ENCODE data around the gene L3MBTL1.

DNA sequence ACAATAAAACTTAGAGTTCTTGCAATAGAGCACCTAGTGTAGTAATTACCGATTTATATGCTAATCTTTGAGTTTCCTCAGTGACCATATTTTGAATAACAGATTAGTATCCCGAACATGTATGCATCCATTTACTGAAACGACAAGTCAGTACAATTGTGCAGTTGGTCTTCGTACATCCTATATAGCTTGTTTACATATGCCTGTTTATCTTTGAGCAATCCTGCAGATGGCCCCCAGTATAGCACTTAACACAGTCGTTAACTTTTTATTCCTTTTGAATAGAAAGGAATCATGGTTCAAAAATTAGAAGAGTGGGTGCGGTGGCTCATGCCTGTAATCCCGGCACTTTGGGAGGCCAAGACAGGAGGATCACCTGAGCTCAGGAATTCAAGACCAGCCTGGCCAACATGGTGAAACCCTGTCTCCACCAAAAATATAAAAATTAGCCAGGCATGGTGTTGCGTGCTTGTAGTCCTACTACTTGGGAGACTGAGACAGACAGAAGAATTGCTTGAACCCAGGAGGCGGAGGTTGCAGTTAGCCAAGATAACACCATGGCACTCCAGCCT lies 43.2 kb upstream of the L3MBTL1 start:
- TF ChIP-seq POLR2A (IDR thresholded peaks at IDR 0.05) (no peak), POLR2AphosphoS5 (IDR thresholded peaks at IDR 0.05) (no peak)
- TF ChIP-seq, protein P1, sequence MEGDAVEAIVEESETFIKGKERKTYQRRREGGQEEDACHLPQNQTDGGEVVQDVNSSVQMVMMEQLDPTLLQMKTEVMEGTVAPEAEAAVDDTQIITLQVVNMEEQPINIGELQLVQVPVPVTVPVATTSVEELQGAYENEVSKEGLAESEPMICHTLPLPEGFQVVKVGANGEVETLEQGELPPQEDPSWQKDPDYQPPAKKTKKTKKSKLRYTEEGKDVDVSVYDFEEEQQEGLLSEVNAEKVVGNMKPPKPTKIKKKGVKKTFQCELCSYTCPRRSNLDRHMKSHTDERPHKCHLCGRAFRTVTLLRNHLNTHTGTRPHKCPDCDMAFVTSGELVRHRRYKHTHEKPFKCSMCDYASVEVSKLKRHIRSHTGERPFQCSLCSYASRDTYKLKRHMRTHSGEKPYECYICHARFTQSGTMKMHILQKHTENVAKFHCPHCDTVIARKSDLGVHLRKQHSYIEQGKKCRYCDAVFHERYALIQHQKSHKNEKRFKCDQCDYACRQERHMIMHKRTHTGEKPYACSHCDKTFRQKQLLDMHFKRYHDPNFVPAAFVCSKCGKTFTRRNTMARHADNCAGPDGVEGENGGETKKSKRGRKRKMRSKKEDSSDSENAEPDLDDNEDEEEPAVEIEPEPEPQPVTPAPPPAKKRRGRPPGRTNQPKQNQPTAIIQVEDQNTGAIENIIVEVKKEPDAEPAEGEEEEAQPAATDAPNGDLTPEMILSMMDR (IDR thresholded peaks at IDR 0.05) = no peak

Data from breast epithelium (tissue), 3 donors.